ENCODE data around the gene SPATS1. TPM values are rescaled to one million over a fixed set of nuclear protein-coding genes. Genes with fewer than 3 reads are reported as not detected.

Gene SPATS1
- total and polyA plus RNA-seq, 12 donors, result not detected

GRCh38 chr6:44338228-44339122 is 4.0 kb upstream of the SPATS1 start:
- peak; percentile 35 to 53 for DNase-seq
- Histone ChIP-seq H3K4me1 (peaks cover 0 to 13% (median 5%) of the 10 kb centered on the region in 9 donors), H3K4me3 (no peak overlapping the region), H3K27me3 (peaks cover 0 to 33% (median 11%) of the 10 kb centered on the region in 7 donors), H3K36me3 (no peaks in the 10 kb centered on the region), H3K27ac (no peak overlapping the region), H3K9me3 (no peaks in the 10 kb centered on the region)
- peak; percentile 67 to 83 (median 74) for ATAC-seq
- intact Hi-C loops (cut with DNase I), result loop anchor here (1.0 to 10.0 kb wide), 10 partner anchors 70 to 244 kb away; partner anchors contain the start of genes CAPN11 (in 2 of the 10) and NFKBIE (in 1 of the 10)
- WGBS, 2 donors, result 3 to 5% methylated on average over 11 of the region's 11 CpGs
- peak; percentile 48 to 76 (median 72) for TF ChIP-seq CTCF (IDR thresholded peaks at IDR 0.05)

DNA sequence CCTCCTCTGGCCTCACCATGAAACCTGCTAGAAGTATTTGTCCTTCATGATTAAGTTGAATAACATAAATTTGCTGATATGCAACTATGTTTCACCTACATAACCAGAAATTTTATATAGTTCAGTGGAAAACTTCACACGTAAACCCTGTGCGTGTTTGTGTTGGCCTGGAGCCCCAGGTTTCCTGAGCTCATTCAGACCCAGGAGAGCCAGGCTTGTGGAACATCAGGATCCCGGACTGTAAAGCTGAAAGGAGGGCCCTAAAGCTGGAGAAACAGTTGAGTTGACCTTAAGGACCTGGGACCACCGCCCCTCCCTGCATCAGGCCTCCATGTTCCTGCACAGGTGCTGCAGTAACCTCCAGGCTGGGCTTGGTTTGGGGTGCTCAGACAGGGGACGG is 3.1 kb upstream of the SPATS1 start:
- DNase-seq (no peak), ATAC-seq (no peak)
- 76 to 78% methylated on average over 5 of the region's 5 CpGs for WGBS, 2 donors
- Histone ChIP-seq H3K27ac (no peak overlapping the region), H3K4me1 (peaks cover 0 to 13% (median 5%) of the 10 kb centered on the region in 9 donors), H3K9me3 (no peaks in the 10 kb centered on the region), H3K4me3 (no peak overlapping the region), H3K27me3 (peaks cover 0 to 39% (median 13%) of the 10 kb centered on the region in 7 donors), H3K36me3 (no peaks in the 10 kb centered on the region)
- intact Hi-C loops (cut with DNase I), result loop anchor here (2.0 to 10.0 kb wide), 9 partner anchors 70 to 244 kb away; partner anchors contain the start of genes CAPN11 (in 2 of the 10) and NFKBIE (in 1 of the 10)
- no peak for TF ChIP-seq CTCF (IDR thresholded peaks at IDR 0.05)

GRCh38 chr6:44339763-44340625 is 2.5 kb upstream of the SPATS1 start:
- Histone ChIP-seq H3K27me3 (peaks cover 0 to 46% (median 13%) of the 10 kb centered on the region in 7 donors), H3K27ac (no peak overlapping the region), H3K9me3 (no peaks in the 10 kb centered on the region), H3K36me3 (no peaks in the 10 kb centered on the region), H3K4me1 (peaks cover 0 to 13% (median 5%) of the 10 kb centered on the region in 9 donors), H3K4me3 (no peak overlapping the region)
- ATAC-seq (no peak), DNase-seq (no peak)
- intact Hi-C loops (cut with DNase I), result loop anchor here (2.0 to 10.0 kb wide), 9 partner anchors 71 to 245 kb away; partner anchors contain the start of genes CAPN11 (in 2 of the 10) and NFKBIE (in 1 of the 10)
- WGBS, 2 donors, result 62 to 84% methylated on average over 7 of the region's 7 CpGs
- no peak for TF ChIP-seq CTCF (IDR thresholded peaks at IDR 0.05)
